DMS53 treated with DMSO at 0.1 percent for 48 hours (cell line): ENCODE measurements around the gene FOXO4.
A peak's percentile ranks its signal among the peaks of the same experiment; 100 is the strongest.

ENCODE experiments used
- DNase-seq: peaks from one replicate; lab custom pipeline; 2025; ENCODE audit not compliant: unreplicated experiment; lab: John Stamatoyannopoulos, UW

FOXO4 gene

GRCh38 chrX:71098951-71099506 is 3.4 kb downstream of the FOXO4 start:
- no peak for DNase-seq

- no peak for DNase-seq
Measured at GRCh38 chrX:71099736-71100135, 4.1 kb downstream of the FOXO4 start.

GRCh38 chrX:71100581-71101505 is 5.2 kb downstream of the FOXO4 start:
- no peak for DNase-seq

GRCh38 chrX:71102292-71102691 is 6.6 kb downstream of the FOXO4 start:
- no peak for DNase-seq

- no peak for DNase-seq
Measured at GRCh38 chrX:71103110-71103983, 7.7 kb downstream of the FOXO4 start.

GRCh38 chrX:71105628-71106027 is 10.0 kb downstream of the FOXO4 start:
- no peak for DNase-seq

- DNase-seq: no peak
Measured at GRCh38 chrX:71106427-71106826, 10.8 kb downstream of the FOXO4 start, which contains the start of gene CXorf65. TSS of gene CXorf65 (minus strand) at chrX:71106740. CDS start at chrX:71106556, 184 bp downstream.

GRCh38 chrX:71107245-71107644 is 11.6 kb downstream of the FOXO4 start:
- no peak for DNase-seq

- DNase-seq: no peak
Measured at GRCh38 chrX:71107762-71108360, 12.2 kb downstream of the FOXO4 start.

- DNase-seq: no peak
Measured at GRCh38 chrX:71109051-71109450, 13.4 kb downstream of the FOXO4 start.

GRCh38 chrX:71111141-71111843 is 15.6 kb downstream of the FOXO4 start, which contains the start of gene IL2RG:
TSS of gene IL2RG (minus strand) at chrX:71111577. CDS start at chrX:71111539, 38 bp downstream.
- no peak for DNase-seq

- no peak for DNase-seq
Measured at GRCh38 chrX:71111921-71112431, 16.3 kb downstream of the FOXO4 start.

- no peak for DNase-seq
Measured at GRCh38 chrX:71117358-71117757, 21.7 kb downstream of the FOXO4 start.

GRCh38 chrX:71118032-71118984 is 22.7 kb downstream of the FOXO4 start, which contains the start of gene MED12:
TSS of gene MED12 (plus strand) at chrX:71118596. CDS start at chrX:71118755, 159 bp downstream.
- DNase-seq: peak; percentile 55

- no peak for DNase-seq
Measured at GRCh38 chrX:71118985-71119535, 23.4 kb downstream of the FOXO4 start.

GRCh38 chrX:71128166-71128833 is 32.6 kb downstream of the FOXO4 start:
- no peak for DNase-seq

- DNase-seq: peak; percentile 30
Measured at GRCh38 chrX:71128915-71129765, 33.5 kb downstream of the FOXO4 start.
